Upper lobe of right lung (tissue), 1 donor: ENCODE data around the gene CCDC24. TPM values are rescaled to one million over a fixed set of nuclear protein-coding genes. Genes with fewer than 3 reads are reported as not detected.

ENCODE experiments used
- ATAC-seq: fragments of 200-7000 bp; cut with Tn5 transposase; one replicate; pipeline ENCODE4 v1.9.1; 2020; ENCODE audit warnings: mild to moderate bottlenecking, moderate library complexity
- DNase-seq: peaks from one replicate; pipeline ENCODE4 v3.0.0-alpha.2; 2020
- H3K27ac ChIP-seq: fragments of 200-600 bp; one replicate; pipeline ENCODE4 v1.8.0; 2022
- H3K27me3 ChIP-seq: fragments of 200-600 bp; one replicate; pipeline ENCODE4 v1.8.0; 2022; ENCODE audit warnings: mild to moderate bottlenecking
- H3K36me3 ChIP-seq: fragments of 200-600 bp; one replicate; pipeline ENCODE4 v1.8.0; 2022
- H3K4me1 ChIP-seq: fragments of 200-600 bp; one replicate; pipeline ENCODE4 v1.8.0; 2022
- H3K4me3 ChIP-seq: fragments of 200-600 bp; one replicate; pipeline ENCODE4 v1.8.0; 2022; ENCODE audit warnings: mild to moderate bottlenecking
- H3K9me3 ChIP-seq: fragments of 200-600 bp; one replicate; pipeline ENCODE4 v1.8.0; 2022
- CTCF ChIP-seq: fragments of 200-600 bp; IDR thresholded peaks from one replicate; pipeline ENCODE4 v1.8.0; 2022; ENCODE audit warnings: antibody characterized with exemption
- intact Hi-C: fragments of 100-400 bp; cut with DNase I; formaldehyde crosslinking; loops from one replicate; pipeline ENCODE4 v1.11.0; 2022
- total RNA-seq: library from RNA; stranded (reverse); fragmentation: NEBNext Ultra II Directional; extraction: Animal tissue kit (Norgen Biotek cat#: 25700); gene quantifications from one replicate; pipeline ENCODE4 v1.2.1, GENCODE V29; 2021
- donor health status: DM: no; HTN: yes; CAD: no; lungs with severe emphysema.

The CCDC24 gene
- total RNA-seq, 1 donor from 2014 or later = 5.3 TPM

GRCh38 chr1:43976890-43977289, 14.5 kb upstream of the CCDC24 start:
- DNase-seq = no peak
- no peak overlapping the region for H3K4me3 ChIP-seq
- H3K36me3 ChIP-seq = peaks cover 34% of the 10 kb centered on the region
- H3K27me3 ChIP-seq = no peaks in the 10 kb centered on the region
- ATAC-seq = no peak
- no peak overlapping the region for H3K27ac ChIP-seq
- no peaks in the 10 kb centered on the region for H3K9me3 ChIP-seq
- intact Hi-C loops = no loop called here
- TF ChIP-seq CTCF = no peak
- H3K4me1 ChIP-seq = peaks cover 31% of the 10 kb centered on the region

GRCh38 chr1:43977376-43978263, 13.8 kb upstream of the CCDC24 start:
- DNase-seq = no peak
- Histone ChIP-seq H3K4me1 (peaks cover 31% of the 10 kb centered on the region), H3K27ac (no peak overlapping the region), H3K27me3 (no peaks in the 10 kb centered on the region), H3K4me3 (no peak overlapping the region), H3K36me3 (peaks cover 26% of the 10 kb centered on the region), H3K9me3 (no peaks in the 10 kb centered on the region)
- no peak for TF ChIP-seq CTCF
- intact Hi-C loops = no loop called here
- ATAC-seq = no peak

GRCh38 chr1:43978264-43978550, 13.2 kb upstream of the CCDC24 start:
- intact Hi-C loops = no loop called here
- H3K36me3 ChIP-seq = peaks cover 23% of the 10 kb centered on the region
- H3K27ac ChIP-seq = no peak overlapping the region
- TF ChIP-seq CTCF = no peak
- DNase-seq (no peak), ATAC-seq (no peak)
- peak overlapping the region; percentile 51 for H3K4me3 ChIP-seq
- peaks cover 31% of the 10 kb centered on the region for H3K4me1 ChIP-seq
- H3K9me3 ChIP-seq = no peaks in the 10 kb centered on the region
- H3K27me3 ChIP-seq = no peaks in the 10 kb centered on the region

- Histone ChIP-seq H3K27ac (peak within 1 kb of the TSS; percentile 51), H3K4me3 (peak within 1 kb of the TSS; percentile 73), H3K4me1 (peaks cover 31% of the 10 kb centered on the region), H3K9me3 (no peaks in the 10 kb centered on the region), H3K27me3 (no peaks in the 10 kb centered on the region), H3K36me3 (peaks cover 23% of the 10 kb centered on the region)
- DNase-seq = peak; percentile 78
- ATAC-seq = peak; percentile 17
- intact Hi-C loops = no loop called here
- no peak for TF ChIP-seq CTCF
These were observed 12.7 kb upstream of the CCDC24 start, which contains the start of gene B4GALT2 for GRCh38 chr1:43978551-43979260. Gene B4GALT2 (plus strand): TSS chr1:43979210. CDS start chr1:43981161, 1,951 bp downstream.

- Histone ChIP-seq H3K9me3 (no peaks in the 10 kb centered on the region), H3K27me3 (no peaks in the 10 kb centered on the region), H3K36me3 (peaks cover 23% of the 10 kb centered on the region), H3K4me3 (peak overlapping the region; percentile 73), H3K27ac (peak overlapping the region; percentile 51), H3K4me1 (peaks cover 31% of the 10 kb centered on the region)
- no peak for ATAC-seq
- intact Hi-C loops = no loop called here
- no peak for TF ChIP-seq CTCF
- no peak for DNase-seq
These were observed 12.2 kb upstream of the CCDC24 start for GRCh38 chr1:43979261-43979527.
